Retinal pigment epithelial cell (primary cell): ENCODE results near the gene PAF1.

Source experiments
- DNase-seq: peaks from one replicate; pipeline ENCODE4 v3.0.0-alpha.2; 2010; ENCODE audit warnings: low read depth
- H3K4me3 ChIP-seq: 2 replicates; pipeline ENCODE4 v1.5.1; 2011; ENCODE audit warnings: mild to moderate bottlenecking, low read length, control low read depth, moderate library complexity
- CTCF ChIP-seq: conservative IDR thresholded peaks from 2 replicates; pipeline ENCODE4 v1.5.1; 2011; ENCODE audit warnings: low read depth, low read length, control low read depth, inconsistent platforms

Gene PAF1

GRCh38 chr19:39403331-39404312, 12.7 kb upstream of the PAF1 start:
- TF ChIP-seq CTCF: no peak
- DNase-seq: peak; percentile 92
- peak overlapping the region; percentile 53 for H3K4me3 ChIP-seq

- no peak for DNase-seq
- H3K4me3 ChIP-seq: peak overlapping the region; percentile 53
- no peak for TF ChIP-seq CTCF
Measured at GRCh38 chr19:39402346-39403300, 11.7 kb upstream of the PAF1 start.

GRCh38 chr19:39401549-39402345, 10.8 kb upstream of the PAF1 start:
- no peak overlapping the region for H3K4me3 ChIP-seq
- no peak for TF ChIP-seq CTCF
- no peak for DNase-seq

GRCh38 chr19:39401070-39401548, 10.2 kb upstream of the PAF1 start:
- DNase-seq: no peak
- TF ChIP-seq CTCF: no peak
- no peak overlapping the region for H3K4me3 ChIP-seq

GRCh38 chr19:39400061-39400460, 9.2 kb upstream of the PAF1 start:
- TF ChIP-seq CTCF: no peak
- no peak overlapping the region for H3K4me3 ChIP-seq
- no peak for DNase-seq

- H3K4me3 ChIP-seq: no peak overlapping the region
- no peak for DNase-seq
- TF ChIP-seq CTCF: no peak
Measured at GRCh38 chr19:39399668-39400050, 8.8 kb upstream of the PAF1 start.
